MCF 10A (cell line): ENCODE measurements around the gene DDIAS. TPM values are rescaled to one million over a fixed set of nuclear protein-coding genes. Genes with fewer than 3 reads are reported as not detected.

Experiments
- BruUV-seq: library from RNA; stranded (reverse); fragments of 400-500 nt; replicated peaks from 2 replicates; lab custom pipeline; 2021; lab: Mats Ljungman, UMichigan
- CTCF ChIA-PET: fragments of 300-600 bp; sonication (Branson Sonifier 250); formaldehyde crosslinking; extraction: SDS; loops from one replicate; lab custom pipeline; 2021; ENCODE audit warnings: antibody characterized with exemption, inconsistent platforms; lab: Yijun Ruan, JAX
- POLR2A ChIA-PET: fragments of 300-600, 350-650 bp; sonication (Branson Sonifier 250); formaldehyde crosslinking; extraction: SDS; loops from one replicate; lab custom pipeline; 2020; ENCODE audit warnings: antibody characterized with exemption, inconsistent platforms; lab: Yijun Ruan, JAX
- DNase-seq: peaks from one replicate; pipeline ENCODE4 v3.0.0-alpha.2; 2018; ENCODE audit not compliant: unreplicated experiment
- H3K27ac Mint-ChIP-seq: one replicate; pipeline ENCODE4 v1.8.0; 2022; ENCODE audit warnings: mild to moderate bottlenecking, low read depth, mixed read lengths; ENCODE audit not compliant: unreplicated experiment
- H3K27me3 Mint-ChIP-seq: one replicate; pipeline ENCODE4 v1.8.0; 2022; ENCODE audit warnings: mixed read lengths; ENCODE audit not compliant: insufficient read depth, unreplicated experiment
- H3K36me3 Mint-ChIP-seq: one replicate; pipeline ENCODE4 v1.8.0; 2022; ENCODE audit warnings: mild to moderate bottlenecking, moderate library complexity, mixed read lengths; ENCODE audit not compliant: insufficient read depth, unreplicated experiment
- H3K4me1 Mint-ChIP-seq: one replicate; pipeline ENCODE4 v1.8.0; 2022; ENCODE audit warnings: mixed read lengths; ENCODE audit not compliant: insufficient read depth, unreplicated experiment
- H3K4me3 Mint-ChIP-seq: one replicate; pipeline ENCODE4 v1.8.0; 2022; ENCODE audit warnings: mild to moderate bottlenecking, moderate library complexity, mixed read lengths; ENCODE audit not compliant: unreplicated experiment
- H3K9me3 Mint-ChIP-seq: one replicate; pipeline ENCODE4 v1.8.0; 2022; ENCODE audit warnings: mixed read lengths; ENCODE audit not compliant: unreplicated experiment
- intact Hi-C: fragments of 100-400 bp; cut with micrococcal nuclease; formaldehyde crosslinking; loops from 2 replicates; pipeline ENCODE4 v1.14.1; 2022
- total RNA-seq: library from RNA; stranded (reverse); gene quantifications from 2 replicates; pipeline ENCODE4 v1.2.3, GENCODE V29; 2022
- TF ChIP-seq, protein P1 (sequence below): fragments of 200-600 bp; IDR thresholded peaks from one replicate; pipeline ENCODE4 v1.8.0; 2022; ENCODE audit warnings: antibody characterized with exemption, mild to moderate bottlenecking; ENCODE audit not compliant: unreplicated experiment

DDIAS gene
- total RNA-seq, 1 experiment from 2014 or later, result 7.7 TPM

DNA sequence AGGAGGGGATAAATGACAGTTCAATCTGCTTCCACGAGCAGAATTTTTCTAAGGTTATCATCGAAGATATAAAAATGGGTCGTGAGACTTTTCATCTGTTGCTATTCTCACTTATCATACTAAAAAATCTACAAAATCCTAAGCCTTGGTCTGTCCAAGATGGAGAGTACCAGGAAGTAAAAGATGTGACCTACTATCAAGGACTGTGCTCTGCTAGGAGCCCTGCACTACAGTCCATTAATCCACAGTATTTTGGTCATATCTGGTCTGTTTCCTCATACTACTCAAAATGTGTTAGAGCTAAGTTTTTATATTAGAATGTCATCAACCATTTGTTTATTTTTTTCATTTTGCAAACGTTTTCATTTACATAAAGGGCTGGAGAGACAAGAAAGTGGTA, 79.4 kb downstream of the DDIAS start:
- POLR2A ChIA-PET, result interaction anchor here (0.7 to 2.0 kb wide), 4 partner anchors 24 to 176 kb away, joined by 3 to 9 read pairs (median 5); partner anchors contain the start of genes PCF11 and RAB30
- peaks cover 16% of the 10 kb centered on the region for H3K36me3 Mint-ChIP-seq

DNA sequence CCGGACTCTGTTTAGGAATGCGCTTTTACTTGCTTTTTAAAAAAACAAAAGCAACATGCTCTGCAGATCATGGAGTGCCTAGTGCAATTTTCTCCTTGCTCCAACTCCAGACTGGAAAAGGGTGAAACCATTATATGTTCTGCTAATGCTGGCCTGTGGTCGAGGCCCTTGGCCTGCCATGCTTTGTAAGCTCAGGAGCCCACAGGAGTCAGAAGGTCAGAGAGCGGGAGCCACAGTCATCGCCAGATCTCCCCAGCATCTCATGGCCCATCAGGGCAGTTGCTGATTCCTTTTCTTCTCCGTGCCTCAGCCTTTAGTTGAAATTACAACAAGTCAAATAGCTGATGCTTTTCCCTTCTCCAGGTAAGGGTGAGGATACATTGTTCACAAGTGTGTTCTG, 80.3 kb downstream of the DDIAS start:
- Mint-ChIP-seq H3K27me3 (no peaks in the 10 kb centered on the region), H3K9me3 (no peaks in the 10 kb centered on the region), H3K27ac (no peak overlapping the region), H3K4me1 (peaks cover 26% of the 10 kb centered on the region), H3K4me3 (no peak overlapping the region), H3K36me3 (peaks cover 16% of the 10 kb centered on the region)
- BruUV-seq, result no TSS peak
- TF ChIP-seq, protein P1, sequence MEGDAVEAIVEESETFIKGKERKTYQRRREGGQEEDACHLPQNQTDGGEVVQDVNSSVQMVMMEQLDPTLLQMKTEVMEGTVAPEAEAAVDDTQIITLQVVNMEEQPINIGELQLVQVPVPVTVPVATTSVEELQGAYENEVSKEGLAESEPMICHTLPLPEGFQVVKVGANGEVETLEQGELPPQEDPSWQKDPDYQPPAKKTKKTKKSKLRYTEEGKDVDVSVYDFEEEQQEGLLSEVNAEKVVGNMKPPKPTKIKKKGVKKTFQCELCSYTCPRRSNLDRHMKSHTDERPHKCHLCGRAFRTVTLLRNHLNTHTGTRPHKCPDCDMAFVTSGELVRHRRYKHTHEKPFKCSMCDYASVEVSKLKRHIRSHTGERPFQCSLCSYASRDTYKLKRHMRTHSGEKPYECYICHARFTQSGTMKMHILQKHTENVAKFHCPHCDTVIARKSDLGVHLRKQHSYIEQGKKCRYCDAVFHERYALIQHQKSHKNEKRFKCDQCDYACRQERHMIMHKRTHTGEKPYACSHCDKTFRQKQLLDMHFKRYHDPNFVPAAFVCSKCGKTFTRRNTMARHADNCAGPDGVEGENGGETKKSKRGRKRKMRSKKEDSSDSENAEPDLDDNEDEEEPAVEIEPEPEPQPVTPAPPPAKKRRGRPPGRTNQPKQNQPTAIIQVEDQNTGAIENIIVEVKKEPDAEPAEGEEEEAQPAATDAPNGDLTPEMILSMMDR, result no peak
- ChIA-PET CTCF (no interaction called here), POLR2A (interaction anchor here (0.6 to 2.0 kb wide), 3 partner anchors 70 to 276 kb away, joined by 3 to 9 read pairs (median 6); partner anchors contain the start of gene RAB30)
- intact Hi-C loops, result loop anchor here (2.0 kb wide), 1 partner anchor 89 kb away; the partner anchor contains the start of gene RAB30
- no peak for DNase-seq

More for the DNA sequence above, 79.4 kb downstream of the DDIAS start:
- H3K4me1 Mint-ChIP-seq, result peaks cover 26% of the 10 kb centered on the region
- no peak overlapping the region for H3K27ac Mint-ChIP-seq
- intact Hi-C loops, result loop anchor here (2.0 kb wide), 1 partner anchor 90 kb away; the partner anchor contains the start of gene RAB30
- no TSS peak for BruUV-seq
- no peaks in the 10 kb centered on the region for H3K9me3 Mint-ChIP-seq
- no peaks in the 10 kb centered on the region for H3K27me3 Mint-ChIP-seq
- CTCF ChIA-PET, result interaction anchor here (1.3 kb wide), 1 partner anchor 14 kb away, joined by 5 read pairs; no protein-coding TSS in a partner anchor
- H3K4me3 Mint-ChIP-seq, result no peak overlapping the region
- TF ChIP-seq, protein P1, result no peak
- DNase-seq, result no peak

Other genes with a start within 250 kb of the DDIAS start
- not detected in 2 replicates for gene FAM181B, start 167.9 kb upstream of the DDIAS start, total RNA-seq
- 17.3 and 22.7 TPM in 2 replicates for gene PRCP, start 1.3 kb upstream of the DDIAS start, total RNA-seq
- 12.5 and 13.2 TPM in 2 replicates for gene RAB30, start 170.2 kb downstream of the DDIAS start, total RNA-seq